ENCODE results near the gene CACNA1G.

CACNA1G gene

DNA sequence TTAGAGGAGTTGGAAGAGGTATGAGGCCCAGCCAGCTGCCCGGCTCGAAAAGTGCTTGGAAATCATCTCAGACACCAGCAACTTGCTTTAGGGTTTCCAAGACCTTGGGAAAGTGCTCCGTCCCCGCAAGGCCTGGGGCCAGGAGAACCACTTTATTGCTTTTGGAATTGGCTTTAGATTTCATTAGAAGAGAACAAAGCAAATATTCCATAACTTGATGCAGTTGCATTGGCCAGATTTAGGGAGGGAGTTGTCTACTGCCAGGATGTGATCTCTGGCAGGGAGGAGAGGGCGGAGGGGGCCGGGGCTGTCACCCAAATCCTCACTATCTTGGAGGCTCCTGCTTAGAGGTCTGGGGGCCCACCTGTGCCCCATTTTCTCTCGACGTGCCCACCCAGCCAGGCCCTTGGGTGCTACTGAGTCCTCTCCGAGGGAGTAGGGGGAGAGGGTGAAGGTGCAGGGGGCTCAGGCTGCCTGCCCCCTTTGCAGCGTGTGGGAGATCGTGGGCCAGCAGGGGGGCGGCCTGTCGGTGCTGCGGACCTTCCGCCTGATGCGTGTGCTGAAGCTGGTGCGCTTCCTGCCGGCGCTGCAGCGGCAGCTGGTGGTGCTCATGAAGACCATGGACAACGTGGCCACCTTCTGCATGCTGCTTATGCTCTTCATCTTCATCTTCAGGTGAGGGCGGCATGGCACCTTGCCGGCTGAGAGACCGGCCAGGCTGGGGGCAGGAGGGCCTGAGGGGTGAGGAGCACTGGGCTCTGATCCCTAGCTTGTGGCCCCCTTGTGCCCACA is 30.6 kb downstream of the CACNA1G start:
- FAIRE-seq, result no peak

DNA sequence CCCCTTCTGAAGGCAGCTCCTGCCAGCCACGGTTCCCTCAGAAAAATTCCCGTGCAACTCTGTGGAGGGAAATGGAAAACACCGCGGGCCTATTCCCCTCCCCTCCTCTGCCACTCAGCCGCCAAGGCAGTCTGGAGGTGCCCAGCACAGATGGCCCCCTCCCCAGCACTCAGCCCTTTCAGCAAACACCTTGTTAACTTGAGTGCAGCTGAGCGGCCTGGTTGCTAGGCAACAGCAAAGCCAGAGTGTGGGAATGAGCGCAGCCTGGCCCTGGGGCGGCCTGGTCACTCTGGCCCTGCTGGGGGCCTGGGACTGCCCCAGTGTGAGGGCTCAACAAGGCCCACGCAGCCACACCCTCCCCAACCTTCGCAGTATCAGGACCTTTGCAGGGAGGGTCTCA is 32.8 kb downstream of the CACNA1G start:
- FAIRE-seq, result no peak

- FAIRE-seq, result no peak
Measured at GRCh38 chr17:50594128-50594823, 33.8 kb downstream of the CACNA1G start.

DNA sequence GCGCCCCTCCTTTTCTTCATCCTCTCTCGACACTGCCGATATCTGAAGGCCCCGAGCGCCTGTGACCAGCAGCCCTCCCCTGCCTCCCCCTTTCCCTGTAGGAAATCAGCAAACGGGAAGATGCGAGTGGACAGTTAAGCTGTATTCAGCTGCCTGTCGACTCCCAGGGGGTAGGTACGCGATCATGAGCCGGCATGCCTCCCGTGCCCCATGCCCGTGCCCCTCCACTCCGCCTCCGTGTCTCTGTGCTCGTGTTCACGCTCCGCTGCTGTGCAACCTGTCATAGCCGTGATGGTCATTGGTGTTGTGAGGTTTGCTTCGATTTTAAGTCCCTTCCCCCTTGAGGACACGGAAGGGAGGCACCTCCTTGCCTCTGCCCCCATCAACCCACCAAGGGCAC is 34.4 kb downstream of the CACNA1G start:
- FAIRE-seq, result no peak

- FAIRE-seq, result no peak
Measured at GRCh38 chr17:50596191-50597037, 35.9 kb downstream of the CACNA1G start.

DNA sequence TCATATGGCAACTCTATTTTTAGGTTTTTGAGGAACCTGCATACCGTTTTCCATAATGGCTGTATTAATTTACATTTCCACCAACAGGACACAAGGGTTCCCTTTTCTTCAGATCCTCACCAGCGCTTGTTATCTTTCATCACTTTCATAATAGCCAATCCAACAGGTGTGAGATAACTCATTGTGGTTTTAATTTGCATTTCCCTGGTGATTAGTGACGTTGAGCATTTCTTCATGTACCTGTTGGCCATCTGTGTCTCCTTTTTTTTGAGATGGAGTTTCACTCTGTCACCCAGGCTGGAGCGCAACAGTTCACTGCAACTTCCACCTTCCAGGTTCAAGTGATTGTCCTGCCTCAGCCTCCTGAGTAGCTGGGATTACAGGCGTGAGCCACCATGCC is 38.0 kb downstream of the CACNA1G start:
- FAIRE-seq, result no peak

GRCh38 chr17:50599606-50600005 is 39.1 kb downstream of the CACNA1G start:
- no peak for FAIRE-seq

DNA sequence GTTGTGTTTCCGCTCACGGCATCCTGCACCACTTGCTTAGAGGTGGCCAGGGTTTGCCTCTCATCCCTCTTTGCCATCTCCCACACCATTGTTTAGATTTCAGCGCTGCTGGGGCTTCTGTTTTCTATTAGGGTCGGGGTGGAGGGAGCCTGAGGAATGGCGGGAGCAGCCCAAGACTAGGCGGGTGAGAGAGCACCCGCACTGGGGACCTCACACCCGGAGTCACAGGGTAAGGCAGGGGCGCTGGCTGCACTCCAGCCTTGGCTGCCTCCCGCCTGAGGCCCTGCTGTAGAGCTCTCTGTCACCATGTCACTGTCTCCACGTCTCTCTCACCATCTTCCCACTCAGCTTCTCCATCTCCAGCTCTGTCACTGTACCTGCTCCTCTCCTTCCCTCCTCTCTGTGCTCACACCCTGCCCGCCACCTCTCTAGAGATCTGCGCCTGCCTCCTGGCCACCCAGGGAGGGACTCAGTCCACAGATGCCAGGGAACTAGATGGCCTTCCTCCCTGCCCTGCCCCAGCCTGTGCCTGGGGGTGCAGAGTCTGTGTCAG is 41.4 kb downstream of the CACNA1G start:
- FAIRE-seq, result no peak

- FAIRE-seq, result no peak
Measured at GRCh38 chr17:50602836-50603235, 42.3 kb downstream of the CACNA1G start.

DNA sequence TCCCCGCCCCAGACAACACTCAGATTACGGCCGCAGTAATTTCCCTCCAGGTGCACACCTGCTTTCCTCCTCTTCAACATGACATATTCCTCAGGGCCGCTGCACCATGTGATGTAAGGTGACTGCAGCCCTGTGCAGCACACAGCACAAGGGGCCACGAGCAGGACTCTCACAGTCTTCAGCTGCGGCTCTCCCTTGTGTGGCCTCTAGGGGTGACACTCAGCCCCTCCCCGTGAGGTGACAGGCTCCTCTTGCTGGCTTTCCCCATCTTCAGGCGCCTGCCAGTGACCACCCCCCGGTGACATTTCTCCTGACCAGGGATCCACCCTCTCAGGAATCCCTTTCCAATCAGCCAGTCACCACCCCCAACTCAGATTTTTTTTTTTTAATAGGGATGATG is 42.8 kb downstream of the CACNA1G start:
- FAIRE-seq, result no peak

DNA sequence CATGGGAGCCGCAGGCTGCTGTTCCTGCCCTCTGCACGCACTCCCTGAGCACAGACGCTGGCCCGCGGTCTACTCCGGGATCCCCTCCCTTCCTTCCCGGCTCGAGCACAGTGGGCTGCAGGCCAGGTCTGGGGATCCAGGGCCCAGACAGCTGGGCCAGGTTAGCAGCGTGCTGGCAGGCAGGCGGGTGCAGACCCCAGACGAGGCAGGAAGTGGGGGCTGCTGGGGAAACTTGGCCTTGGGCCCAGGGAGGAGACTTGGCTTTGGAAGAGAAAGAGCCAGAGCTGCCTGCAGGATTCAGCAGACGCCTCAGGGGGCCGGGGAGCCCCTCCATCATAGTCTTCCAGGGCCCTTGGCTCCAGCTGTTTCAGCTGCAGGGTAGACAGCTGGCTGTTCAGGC is 44.0 kb downstream of the CACNA1G start:
- no peak for FAIRE-seq

DNA sequence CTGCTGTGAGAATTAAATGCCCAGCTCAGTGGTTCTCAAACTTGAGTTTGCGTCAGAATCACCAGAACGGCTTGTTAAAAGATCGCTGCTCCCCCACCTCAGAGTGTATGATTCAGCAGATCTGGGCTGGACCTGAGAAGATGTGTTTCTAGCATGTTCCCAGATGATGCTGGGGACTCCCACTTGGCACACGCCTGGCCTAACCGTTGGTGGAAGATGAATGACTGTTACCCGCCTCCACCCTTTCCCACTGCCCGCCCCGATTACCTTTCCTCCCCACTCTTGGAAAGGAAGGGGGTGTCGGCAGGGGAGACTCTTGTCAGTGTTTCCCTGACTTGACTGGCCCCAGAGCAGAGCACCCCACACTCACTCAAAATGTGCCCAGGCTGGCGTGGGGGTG is 44.9 kb downstream of the CACNA1G start:
- FAIRE-seq, result no peak

DNA sequence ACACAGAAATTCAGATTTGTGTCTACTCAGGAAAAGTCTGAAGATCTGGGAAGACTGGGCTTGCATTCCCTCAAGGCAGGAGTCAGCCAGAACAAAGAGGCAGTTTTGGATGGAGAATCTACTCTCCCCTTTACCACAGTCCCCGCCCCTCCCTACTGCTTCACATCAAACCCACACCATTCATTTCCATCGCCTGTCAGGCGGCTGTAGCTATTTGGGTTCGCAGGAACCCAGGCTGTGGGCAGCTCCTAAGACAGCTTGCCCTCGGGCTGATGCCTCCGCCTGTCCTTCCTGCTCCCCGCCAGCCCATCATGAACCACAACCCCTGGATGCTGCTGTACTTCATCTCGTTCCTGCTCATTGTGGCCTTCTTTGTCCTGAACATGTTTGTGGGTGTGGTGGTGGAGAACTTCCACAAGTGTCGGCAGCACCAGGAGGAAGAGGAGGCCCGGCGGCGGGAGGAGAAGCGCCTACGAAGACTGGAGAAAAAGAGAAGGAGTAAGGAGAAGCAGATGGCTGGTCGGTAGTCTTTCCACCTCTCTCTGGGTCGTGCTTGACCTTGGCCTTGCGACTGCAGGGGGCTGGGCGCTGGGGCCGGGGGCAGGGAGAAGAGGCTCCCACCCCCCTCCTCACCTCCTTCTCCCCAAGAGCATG is 47.1 kb downstream of the CACNA1G start:
- no peak for FAIRE-seq

GRCh38 chr17:50608700-50609379 is 48.3 kb downstream of the CACNA1G start:
- FAIRE-seq, result no peak

- no peak for FAIRE-seq
Measured at GRCh38 chr17:50609380-50610074, 49.0 kb downstream of the CACNA1G start.

- FAIRE-seq, result no peak
Measured at GRCh38 chr17:50611634-50612033, 51.1 kb downstream of the CACNA1G start.

DNA sequence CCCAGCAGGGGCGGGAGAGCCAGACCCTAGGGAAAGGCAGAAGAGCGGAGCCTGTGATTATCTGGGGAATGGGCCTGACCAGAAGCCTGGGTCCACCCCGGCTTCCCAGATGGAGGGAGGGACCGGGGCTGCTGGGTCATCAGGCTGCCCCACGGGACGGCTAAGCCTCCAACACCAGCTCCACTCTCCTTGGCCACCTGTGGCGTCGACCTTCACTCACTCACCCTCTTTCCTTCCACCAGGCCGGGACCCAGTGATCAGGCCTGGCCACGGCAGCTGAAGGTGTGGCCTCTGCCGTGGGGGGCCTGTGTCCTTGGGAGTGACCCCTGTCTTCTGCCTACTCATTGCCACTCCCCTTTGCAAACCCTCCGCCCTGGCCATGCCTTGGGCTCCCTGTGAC is 51.8 kb downstream of the CACNA1G start:
- no peak for FAIRE-seq

- FAIRE-seq, result no peak
Measured at GRCh38 chr17:50613007-50613992, 52.8 kb downstream of the CACNA1G start.

DNA sequence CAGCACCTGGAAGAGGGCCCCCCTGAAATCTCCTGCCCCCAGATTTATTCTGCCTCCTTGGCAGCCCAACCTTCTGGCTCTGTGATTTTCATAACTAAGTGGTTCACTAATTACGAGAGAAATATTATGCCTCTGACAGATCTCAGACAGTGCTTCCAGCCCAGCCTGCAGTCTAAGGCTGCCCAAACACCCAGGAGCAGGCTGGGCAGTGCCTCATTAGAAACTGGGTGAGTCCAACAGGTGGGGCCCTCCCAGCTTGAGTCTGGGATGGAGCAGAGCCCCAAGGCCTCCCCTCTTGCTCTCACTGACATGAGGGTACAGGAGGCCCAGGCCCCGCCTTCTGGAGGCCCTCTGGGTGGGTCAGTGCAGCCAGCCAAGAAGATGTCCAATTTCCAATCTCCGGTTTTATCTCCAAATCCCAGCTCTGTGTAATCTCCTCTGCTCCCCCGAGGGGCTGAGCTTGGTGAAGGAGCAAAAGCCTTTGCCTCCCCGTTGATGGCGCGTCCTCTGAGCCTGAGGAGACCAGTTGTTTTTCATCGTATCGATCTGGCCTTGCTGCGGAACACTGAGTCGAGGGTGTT is 54.0 kb downstream of the CACNA1G start:
- FAIRE-seq, result no peak

GRCh38 chr17:50615828-50616227 is 55.3 kb downstream of the CACNA1G start:
- FAIRE-seq, result no peak
